Peyer's patch (tissue), 4 donors: ENCODE data around the gene MRPL50. TPM values are rescaled to one million over a fixed set of nuclear protein-coding genes. Genes with fewer than 3 reads are reported as not detected.

Experiments
- DNase-seq, 3 donors: peaks; one replicate each; pipeline ENCODE4 v3.0.0-alpha.2; 2017 to 2019
- H3K27ac ChIP-seq, 4 donors: fragments of 200-600 bp; sonication (generic); one replicate each; pipeline ENCODE4 v1.5.1; 2016 to 2019
- H3K27me3 ChIP-seq, 2 donors: fragments of 200-600 bp; sonication (generic); one replicate each; pipeline ENCODE4 v1.5.1; 2019
- H3K36me3 ChIP-seq, 3 donors: fragments of 200-600 bp; sonication (generic); one replicate each; pipeline ENCODE4 v1.5.1; 2016 to 2019
- H3K4me1 ChIP-seq, 4 donors: fragments of 200-600 bp; sonication (generic); one replicate each; pipeline ENCODE4 v1.5.1; 2016 to 2019
- H3K4me3 ChIP-seq, 4 donors: fragments of 200-600 bp; sonication (generic); 1 replicate in 3 of 4; 2 replicates in 1 of 4; pipeline ENCODE4 v1.5.1; 2016 to 2019; ENCODE audit warnings: mild to moderate bottlenecking in 1 of 4
- H3K9me3 ChIP-seq, 4 donors: fragments of 200-600 bp; sonication (generic); one replicate each; pipeline ENCODE4 v1.5.1; 2016 to 2019; ENCODE audit warnings: mild to moderate bottlenecking in 1 of 4
- CTCF ChIP-seq, 6 experiments: fragments of 450-650 bp in 4 of 6; fragments of 200-600 bp in 2 of 6; sonication (generic) in 1 of 6; IDR thresholded peaks; one replicate each; pipeline ENCODE4 v1.5.1; 2017 to 2019; ENCODE audit warnings: antibody characterized with exemption in 6 of 6, mild to moderate bottlenecking in 3 of 6, moderate library complexity in 1 of 6
- POLR2A ChIP-seq, 2 donors: fragments of 450-650 bp; IDR thresholded peaks; one replicate each; pipeline ENCODE4 v1.5.1; 2017; ENCODE audit warnings: antibody characterized with exemption in 2 of 2, mild to moderate bottlenecking in 2 of 2, moderate library complexity in 2 of 2
- total RNA-seq, 4 donors: library from RNA; depleted of rRNA; stranded (reverse); fragments of >200 nt; gene quantifications; one replicate each; pipeline ENCODE4 v1.1.0, GENCODE V29; 2016

MRPL50 gene
- total RNA-seq, 4 donors from 2014 or later, result 5.3 to 10.7 (median 8.9) TPM

- no peaks in the 10 kb centered on the region for H3K36me3 ChIP-seq
- H3K27ac ChIP-seq, result no peak overlapping the region
- no peaks in the 10 kb centered on the region for H3K9me3 ChIP-seq
- H3K4me1 ChIP-seq, result no peaks in the 10 kb centered on the region
- no peaks in the 10 kb centered on the region for H3K27me3 ChIP-seq
- DNase-seq, result no peak
- no peak for TF ChIP-seq CTCF (IDR thresholded peaks at IDR 0.05)
- no peak for TF ChIP-seq POLR2A (IDR thresholded peaks at IDR 0.05)
- H3K4me3 ChIP-seq, result no peak overlapping the region
Measured at GRCh38 chr9:101376111-101376848, 22.1 kb downstream of the MRPL50 start.

DNA sequence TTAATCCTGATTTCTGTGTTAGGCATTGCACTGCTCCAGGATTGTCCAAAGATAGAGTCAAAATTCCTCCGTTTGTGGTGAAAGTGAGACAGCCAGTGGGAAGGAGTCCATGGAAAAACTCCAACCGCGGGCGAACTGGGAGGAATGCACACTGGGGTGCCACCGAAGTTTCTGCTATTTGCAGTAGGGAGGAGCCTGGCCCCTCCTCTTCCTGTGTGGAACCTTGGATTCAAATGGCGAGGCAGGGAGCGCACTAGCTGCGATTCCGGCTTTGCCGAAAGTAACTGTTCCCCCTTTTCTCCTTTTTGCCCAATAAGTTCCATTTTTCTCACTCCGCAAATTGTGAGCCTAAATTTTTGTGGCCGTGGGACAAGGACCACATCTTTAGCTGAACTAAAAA lies 22.9 kb downstream of the MRPL50 start:
- Histone ChIP-seq H3K27ac (no peak overlapping the region), H3K27me3 (no peaks in the 10 kb centered on the region), H3K9me3 (no peaks in the 10 kb centered on the region), H3K4me1 (no peaks in the 10 kb centered on the region), H3K4me3 (no peak overlapping the region), H3K36me3 (no peaks in the 10 kb centered on the region)
- TF ChIP-seq CTCF (IDR thresholded peaks at IDR 0.05), result no peak
- TF ChIP-seq POLR2A (IDR thresholded peaks at IDR 0.05), result no peak
- no peak for DNase-seq

DNA sequence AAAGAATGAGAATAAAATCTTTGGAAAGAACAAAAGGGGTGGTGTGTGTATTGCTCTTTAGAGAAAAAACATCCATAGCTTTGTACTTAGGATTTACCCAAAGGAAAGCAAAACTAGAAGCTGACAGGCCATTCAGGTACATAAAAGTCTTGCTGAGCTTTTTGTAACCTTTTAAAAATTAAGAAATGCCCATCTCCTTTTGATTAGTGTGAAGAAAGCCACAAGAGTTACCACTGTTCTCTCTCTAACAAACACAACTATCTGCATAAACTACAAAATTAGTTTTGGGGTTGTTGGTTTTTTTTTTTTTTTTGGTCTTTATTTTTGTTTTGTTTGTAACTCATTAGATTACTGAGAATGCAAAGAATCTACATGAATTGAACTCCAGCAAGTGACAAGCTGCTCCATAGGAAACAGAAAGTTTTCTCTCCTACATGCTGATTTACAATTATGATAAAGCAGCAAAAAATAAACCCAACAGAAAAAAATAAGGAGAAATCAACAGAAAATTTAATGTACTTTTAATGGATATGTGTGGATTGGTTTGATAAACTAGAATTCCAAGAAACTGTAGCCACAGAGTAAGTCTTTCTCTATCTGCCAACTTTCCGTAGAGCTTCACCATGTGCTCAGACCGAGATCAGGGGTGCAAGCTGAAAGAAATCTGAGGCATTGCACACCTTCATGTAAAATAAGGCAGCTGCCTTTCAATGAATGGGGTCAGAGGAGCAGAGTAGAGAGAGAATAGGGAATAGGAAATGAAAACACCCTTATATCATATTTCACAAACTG lies 25.9 kb downstream of the MRPL50 start:
- no peak overlapping the region for H3K4me3 ChIP-seq
- H3K27ac ChIP-seq, result no peak overlapping the region
- H3K4me1 ChIP-seq, result no peaks in the 10 kb centered on the region
- TF ChIP-seq POLR2A (IDR thresholded peaks at IDR 0.05) (no peak), CTCF (IDR thresholded peaks at IDR 0.05) (no peak)
- no peaks in the 10 kb centered on the region for H3K36me3 ChIP-seq
- no peak for DNase-seq
- H3K9me3 ChIP-seq, result no peaks in the 10 kb centered on the region
- no peaks in the 10 kb centered on the region for H3K27me3 ChIP-seq

DNA sequence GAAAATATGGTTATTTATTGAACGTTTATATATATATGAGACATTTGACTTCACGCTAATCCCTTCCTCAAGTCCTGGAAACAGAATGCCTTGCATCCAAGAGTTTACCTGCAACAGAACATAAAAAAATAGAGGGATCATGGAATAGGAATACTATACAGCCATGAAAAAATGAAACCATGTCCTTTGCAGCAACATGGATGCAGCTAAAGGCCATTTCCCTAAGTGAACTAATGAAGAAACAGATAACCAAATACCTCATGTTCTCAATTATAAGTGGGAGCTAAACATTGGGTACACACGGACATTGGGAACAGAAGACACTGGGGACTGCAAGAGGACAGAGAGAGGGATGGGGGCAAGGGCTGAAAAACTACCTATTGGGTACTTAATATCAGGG lies 26.6 kb downstream of the MRPL50 start:
- H3K27ac ChIP-seq, result no peak overlapping the region
- no peaks in the 10 kb centered on the region for H3K4me1 ChIP-seq
- H3K9me3 ChIP-seq, result no peaks in the 10 kb centered on the region
- no peaks in the 10 kb centered on the region for H3K27me3 ChIP-seq
- no peak for DNase-seq
- no peak for TF ChIP-seq POLR2A (IDR thresholded peaks at IDR 0.05)
- no peak for TF ChIP-seq CTCF (IDR thresholded peaks at IDR 0.05)
- no peak overlapping the region for H3K4me3 ChIP-seq
- no peaks in the 10 kb centered on the region for H3K36me3 ChIP-seq

GRCh38 chr9:101369884-101370531 lies 28.4 kb downstream of the MRPL50 start:
- DNase-seq, result no peak
- Histone ChIP-seq H3K4me3 (no peak overlapping the region), H3K27me3 (no peaks in the 10 kb centered on the region), H3K4me1 (no peaks in the 10 kb centered on the region), H3K27ac (no peak overlapping the region), H3K9me3 (no peaks in the 10 kb centered on the region), H3K36me3 (no peaks in the 10 kb centered on the region)
- TF ChIP-seq CTCF (IDR thresholded peaks at IDR 0.05) (no peak), POLR2A (IDR thresholded peaks at IDR 0.05) (no peak)
